HG03175 (cell line): ENCODE measurements around the gene EXOC2.
"Not testable (repeated sequence)": the region's sequence is repeated elsewhere in the genome, so short reads cannot be mapped to it uniquely, and the experiment has no call there.

ENCODE experiments used
- ATAC-seq: cut with Tn5 transposase; IDR thresholded peaks from one replicate; pipeline ENCODE4 v1.9.1; 2021; ENCODE audit warnings: mild to moderate bottlenecking, moderate library complexity; ENCODE audit not compliant: unreplicated experiment

EXOC2 gene

DNA sequence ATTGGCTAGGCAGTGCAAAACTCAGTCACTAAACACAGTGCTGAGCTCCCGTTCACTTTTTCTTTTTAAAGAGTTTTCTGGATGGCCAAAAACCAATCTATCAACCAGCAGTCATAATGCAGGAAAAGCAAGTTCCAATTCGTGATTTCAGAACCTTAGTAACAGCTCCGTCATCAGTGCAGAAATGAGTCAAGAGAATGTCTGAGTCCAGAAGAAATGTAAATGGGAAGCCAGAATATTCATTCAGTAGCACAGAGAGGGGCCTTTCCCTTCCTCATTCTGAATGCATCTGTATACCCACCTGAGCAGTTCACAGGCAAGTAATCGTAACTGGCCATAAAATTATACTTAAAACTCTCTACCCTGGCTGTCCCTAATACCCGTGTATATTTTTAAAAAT, 56.5 kb downstream of the EXOC2 start:
- no peak for ATAC-seq

DNA sequence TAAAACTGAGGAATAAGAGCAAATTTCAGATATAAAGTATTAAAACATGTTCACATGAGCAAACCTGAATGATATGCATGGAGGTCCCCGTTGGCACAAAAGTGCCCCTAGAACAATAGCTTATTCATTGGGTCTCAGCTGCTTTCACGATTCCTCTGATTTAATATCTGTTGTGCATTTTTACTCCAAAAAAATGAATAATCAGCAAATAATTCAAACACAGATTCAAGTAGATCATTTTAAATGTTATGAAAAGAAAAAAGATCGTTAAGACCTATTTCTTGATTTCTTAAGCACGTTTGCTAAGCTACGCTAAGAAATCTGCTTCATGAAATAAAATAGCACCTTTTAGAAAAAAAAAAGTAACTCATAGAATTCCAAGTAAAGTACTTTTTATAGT, 57.7 kb downstream of the EXOC2 start:
- ATAC-seq = no peak

DNA sequence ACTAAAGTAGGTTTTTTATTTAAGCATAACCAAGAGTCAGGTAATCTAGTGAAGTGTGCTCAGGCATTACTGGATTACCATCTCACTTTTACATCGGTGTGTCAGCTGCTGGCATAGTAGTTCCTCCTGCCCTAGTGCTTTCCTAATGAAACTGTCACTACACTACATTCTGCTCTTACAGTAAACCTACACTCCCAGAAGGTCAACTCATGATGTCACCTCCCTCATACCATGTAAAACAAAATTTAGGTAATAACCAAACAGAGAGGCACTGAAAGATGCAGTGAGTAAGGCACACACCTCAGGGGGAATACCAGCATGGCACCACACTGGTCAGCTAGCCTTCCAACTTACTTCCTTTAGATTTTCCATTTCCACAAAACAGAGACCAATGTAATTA, 59.3 kb downstream of the EXOC2 start:
- no peak for ATAC-seq

DNA sequence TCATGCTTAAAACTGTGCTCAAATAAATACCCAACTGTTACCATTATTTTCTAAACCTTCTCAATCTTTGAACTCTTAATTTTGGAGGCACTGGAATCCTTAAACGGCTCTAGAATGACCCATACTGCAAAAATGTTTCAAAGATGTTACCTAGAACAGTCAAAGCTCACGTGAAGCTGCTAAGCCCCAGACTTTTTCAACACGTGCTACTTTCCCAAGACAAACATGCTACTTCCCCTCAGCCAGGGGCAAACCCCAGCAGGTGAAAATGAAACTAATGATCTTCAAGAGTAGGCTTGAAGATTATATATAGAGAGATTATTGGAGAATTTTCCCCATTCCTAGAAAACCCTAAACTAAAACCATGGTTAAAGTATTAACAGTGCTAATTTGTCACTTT, 64.2 kb downstream of the EXOC2 start:
- ATAC-seq = no peak

DNA sequence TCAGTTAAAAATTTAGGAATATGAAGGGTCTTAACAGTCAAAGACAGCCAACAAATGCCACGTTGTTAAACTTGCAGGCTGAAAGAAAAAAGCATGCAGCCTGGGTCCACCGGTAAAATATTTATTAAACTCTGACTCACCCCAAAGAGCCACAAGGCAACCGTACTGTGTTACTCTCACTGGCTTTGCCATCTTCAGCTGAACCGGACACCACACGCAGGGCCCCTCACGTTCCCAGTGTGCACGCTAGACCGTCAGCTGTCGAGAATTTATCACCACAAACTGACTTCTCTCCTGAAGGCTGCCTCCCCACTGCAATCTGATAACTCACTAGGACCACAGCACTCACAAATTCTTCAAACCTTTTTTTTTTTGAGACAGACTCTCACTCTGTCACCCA, 66.7 kb downstream of the EXOC2 start:
- ATAC-seq = no peak

DNA sequence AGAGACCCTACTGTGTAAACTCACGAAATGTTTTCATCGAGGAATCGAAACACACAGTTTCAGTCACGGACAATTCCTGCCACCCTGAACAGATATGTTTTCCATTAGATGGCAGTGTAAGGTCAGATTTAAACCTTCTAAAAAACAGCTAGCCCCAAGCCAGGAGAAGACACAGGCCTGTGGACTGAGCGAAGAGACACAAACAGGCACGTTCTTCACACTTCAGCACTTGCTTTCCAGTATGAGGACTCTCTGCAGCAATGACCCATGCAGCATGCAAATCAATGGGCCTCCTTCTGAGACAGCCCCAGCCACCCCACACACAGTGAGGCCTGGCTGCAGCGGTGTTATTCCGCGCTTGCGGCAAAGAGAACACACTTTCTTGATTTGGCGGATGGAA, 68.0 kb downstream of the EXOC2 start:
- no peak for ATAC-seq

DNA sequence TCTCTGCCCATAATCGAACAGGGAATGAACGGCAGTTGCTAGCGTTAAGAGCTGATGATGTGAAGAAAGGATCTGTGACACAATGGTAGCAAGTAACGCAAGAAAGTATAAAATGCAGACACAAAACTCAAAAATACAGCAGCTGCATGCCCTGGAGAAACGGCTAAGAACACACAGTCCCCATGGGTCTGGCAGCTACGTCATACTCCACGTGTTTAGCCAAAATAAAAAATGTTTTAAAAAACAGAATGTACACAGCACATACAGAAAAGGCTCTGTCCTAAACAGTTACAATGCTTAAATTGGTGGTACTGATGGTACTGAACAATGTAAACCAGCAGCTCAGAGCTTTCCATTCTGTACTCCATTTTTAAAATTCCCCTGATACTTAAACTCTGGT, 70.5 kb downstream of the EXOC2 start:
- ATAC-seq = no peak

DNA sequence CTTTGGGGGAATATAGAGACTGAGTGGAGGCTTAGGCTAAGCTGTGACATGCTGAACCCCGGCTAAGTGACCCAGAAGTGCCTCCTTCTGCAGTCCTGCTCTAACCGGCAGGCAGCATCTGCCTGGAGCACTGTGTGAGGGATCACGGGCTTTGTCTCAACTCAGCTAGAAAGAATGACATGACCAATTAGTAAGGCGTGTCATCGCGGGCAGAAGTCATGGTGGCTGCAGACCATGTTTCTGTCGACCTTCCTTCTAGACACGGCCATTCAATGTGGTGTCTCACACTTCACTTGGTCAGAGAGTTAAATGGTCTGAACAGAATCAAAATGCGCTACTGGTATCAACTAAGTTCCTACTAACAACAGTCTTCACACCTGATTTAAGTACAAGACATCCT, 71.0 kb downstream of the EXOC2 start:
- no peak for ATAC-seq

DNA sequence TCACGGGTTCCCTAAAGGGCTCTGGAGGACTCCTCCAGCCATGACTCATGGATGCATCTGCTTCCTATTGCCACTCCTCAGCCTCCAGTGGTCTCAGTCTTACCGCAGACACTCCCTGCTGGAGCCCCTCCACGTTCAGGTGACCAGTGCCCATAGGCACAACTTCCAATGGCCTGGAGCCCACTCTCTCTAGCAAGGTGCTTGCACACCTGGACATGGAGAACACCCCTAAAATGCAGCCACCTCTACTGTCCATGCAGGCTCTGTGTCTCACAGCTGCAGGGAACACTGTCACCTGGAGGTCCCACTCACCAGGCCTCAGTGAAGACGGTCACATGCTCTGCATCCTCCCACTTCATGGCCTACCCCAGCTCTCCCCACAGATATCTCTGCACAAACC, 72.0 kb downstream of the EXOC2 start:
- no peak for ATAC-seq

DNA sequence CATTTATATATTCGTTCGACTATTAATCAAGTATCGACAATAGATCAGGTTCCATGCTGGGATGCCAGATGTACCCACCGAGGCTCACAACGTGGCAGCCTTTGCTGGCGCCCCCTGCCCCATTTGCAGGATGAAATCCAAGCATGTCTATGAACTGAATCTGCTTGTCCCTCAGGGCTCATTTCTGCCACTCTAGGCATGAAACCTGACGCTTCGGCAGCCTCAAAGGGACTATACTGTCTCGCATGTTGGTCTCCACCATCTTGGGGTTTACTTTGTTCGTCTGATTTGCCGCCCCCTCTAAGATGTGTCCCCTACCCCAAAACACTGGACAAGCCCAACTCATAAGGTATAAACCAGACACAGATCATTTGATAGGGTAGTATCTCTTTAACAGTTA, 72.8 kb downstream of the EXOC2 start:
- no peak for ATAC-seq

DNA sequence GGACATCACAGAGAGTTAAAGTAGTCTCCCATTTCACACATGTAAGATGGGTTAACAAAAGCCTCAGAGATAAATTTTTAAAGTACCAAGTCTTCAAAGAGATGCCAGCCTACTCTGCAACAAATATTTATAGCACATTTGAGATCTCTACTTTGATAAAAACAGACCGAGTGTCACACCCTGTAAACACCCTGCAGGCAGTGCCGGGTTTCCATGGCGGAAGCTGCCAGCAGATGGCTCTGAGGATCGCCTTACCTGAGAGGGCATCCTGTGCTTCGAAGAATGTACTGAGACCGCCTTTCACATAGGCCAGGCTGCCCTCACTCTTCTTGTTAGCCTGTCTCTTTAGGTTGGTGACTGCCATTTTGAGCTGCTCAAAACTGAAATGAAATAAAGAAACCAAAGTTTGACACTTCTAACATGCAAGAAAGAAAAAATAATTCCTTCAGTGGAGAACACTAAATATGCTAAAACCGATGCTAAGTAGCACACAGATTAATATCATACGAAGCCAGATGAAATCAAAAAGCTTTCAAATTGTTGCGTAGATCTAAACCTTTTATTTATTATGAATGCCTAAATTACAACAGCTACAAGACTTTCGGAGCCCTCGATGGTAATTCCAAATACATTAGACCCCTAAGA, 75.4 kb downstream of the EXOC2 start:
- no peak for ATAC-seq

DNA sequence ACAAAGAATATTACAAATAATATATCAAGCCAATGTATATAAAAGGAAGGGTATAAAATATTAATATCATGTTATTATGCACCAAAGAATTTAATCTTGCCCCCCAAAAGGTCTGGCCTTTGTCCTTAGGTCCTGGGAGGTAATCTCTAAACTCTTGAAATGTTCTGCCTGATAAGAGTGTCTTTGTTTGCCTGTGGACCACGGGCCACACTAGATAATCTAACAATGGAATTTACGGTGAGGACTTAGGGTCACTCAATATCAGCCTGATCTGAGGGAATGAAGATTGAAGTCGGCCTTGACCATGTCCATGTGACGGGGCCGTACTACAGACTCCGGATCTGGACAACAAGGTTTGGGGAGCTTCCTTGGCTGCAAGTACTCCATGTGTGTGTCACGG, 79.0 kb downstream of the EXOC2 start:
- no peak for ATAC-seq

DNA sequence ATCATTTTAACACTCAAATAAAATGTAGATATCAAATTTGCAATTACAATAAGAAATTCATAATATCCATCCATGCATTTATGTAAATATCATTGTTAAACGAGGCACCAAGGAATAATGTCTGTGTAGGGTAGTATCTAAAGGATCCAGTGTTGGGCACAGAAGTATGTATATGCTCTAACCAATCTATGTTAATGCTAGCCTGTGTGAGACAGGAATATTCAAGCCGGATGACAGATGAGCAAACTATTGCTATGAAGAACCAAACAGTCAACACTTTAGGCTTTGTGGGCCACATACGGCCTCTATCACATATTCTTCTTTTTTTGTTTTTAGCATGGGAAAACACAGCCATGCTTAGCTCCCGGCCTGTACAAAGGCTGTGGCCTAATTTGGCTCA, 81.0 kb downstream of the EXOC2 start:
- no peak for ATAC-seq

DNA sequence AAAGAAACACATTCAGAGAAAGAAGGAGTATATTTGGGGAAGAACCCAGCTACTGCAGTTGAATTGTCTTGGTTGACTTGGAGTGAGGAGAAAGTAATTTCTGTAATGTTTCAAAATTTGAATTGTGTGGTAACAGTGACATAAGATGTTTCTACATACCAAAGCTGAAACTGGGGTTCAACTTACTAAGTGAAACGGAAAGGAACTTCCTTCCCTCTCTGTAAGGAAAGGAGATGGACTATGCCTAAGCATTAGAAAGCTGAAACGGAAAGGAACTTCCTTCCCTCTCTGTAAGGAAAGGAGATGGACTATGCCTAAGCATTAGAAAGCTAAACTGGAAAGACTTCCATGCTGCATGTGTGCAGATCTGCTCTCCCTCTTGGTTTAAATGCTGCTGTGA, 82.1 kb downstream of the EXOC2 start:
- ATAC-seq = no peak

DNA sequence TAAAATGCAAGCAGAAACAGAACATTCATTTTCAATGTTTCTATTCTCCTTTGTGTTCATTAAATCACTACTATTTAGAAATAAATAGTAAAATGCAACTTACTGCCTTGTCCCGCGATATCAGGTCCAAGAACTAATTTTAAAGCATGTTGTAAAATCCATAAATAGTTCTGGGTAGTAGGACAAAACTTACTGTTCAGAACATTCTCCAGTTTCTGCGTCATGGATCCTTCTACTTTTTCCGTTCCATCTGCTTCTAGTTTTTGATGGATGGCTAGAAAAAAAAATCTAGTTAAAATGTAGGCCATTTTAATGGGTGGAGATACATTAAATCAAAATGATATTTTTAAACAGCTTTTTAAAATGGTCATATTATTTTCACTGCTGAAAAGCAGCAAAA, 83.0 kb downstream of the EXOC2 start:
- no peak for ATAC-seq

DNA sequence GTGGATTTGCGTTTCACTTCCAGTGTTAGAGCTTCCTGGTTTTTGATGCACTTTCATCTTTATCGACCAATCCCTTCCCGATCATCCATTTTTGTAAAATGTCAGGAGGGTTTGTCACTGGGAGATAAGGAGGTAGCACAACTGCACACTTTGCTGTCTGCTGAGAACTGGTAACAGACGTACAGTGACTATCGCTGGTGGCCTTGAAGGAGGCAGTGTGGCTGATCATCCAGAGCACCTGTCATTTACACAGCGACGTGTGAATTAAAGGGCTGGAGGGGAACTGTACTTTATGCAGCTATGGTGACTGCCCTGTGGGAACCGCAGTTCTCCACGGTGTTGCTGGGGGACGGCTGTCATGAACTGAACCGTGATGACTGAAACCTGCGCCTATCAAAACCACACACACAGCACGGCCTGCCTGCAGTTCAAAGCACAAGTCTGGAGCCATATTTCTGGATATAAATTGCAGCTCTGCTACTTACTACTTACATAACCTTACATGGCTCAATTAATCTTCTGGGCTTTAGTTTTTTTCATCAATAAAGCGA, 86.0 kb downstream of the EXOC2 start:
- no peak for ATAC-seq

DNA sequence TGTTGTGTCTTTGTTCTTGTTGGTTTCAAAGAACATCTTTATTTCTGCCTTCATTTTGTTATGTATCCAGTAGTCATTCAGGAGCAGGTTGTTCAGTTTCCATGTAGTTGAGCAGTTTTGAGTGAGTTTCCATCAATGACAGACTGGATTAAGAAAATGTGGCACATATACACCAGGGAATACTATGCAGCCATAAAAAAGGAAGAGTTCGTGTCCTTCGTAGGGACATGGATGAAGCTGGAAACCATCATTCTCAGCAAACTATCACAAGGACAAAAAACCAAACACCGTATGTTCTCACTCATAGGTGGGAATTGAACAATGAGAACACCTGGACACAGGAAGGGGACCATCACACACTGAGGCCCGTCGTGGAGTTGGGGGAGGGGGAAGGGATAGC, 87.0 kb downstream of the EXOC2 start:
- ATAC-seq = not testable (repeated sequence)

DNA sequence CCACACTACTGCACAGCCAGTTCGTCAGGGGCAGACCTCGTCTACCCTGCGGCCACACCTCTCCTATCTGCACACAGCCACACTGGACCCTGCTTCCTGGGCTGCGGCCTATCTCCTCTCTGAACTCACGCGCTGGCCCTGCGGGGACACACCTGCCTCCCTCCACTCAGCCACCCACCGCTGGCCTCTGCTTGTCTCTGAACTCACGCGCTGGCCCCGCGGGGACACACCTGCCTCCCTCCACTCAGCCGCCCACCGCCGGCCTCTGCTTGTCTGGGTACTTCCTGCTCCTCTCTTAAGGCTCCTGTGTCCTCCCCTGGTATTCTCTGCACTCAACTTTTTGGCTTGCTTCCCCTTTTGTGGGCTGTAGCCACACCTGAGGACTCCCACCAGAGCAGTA, 88.4 kb downstream of the EXOC2 start:
- no peak for ATAC-seq

DNA sequence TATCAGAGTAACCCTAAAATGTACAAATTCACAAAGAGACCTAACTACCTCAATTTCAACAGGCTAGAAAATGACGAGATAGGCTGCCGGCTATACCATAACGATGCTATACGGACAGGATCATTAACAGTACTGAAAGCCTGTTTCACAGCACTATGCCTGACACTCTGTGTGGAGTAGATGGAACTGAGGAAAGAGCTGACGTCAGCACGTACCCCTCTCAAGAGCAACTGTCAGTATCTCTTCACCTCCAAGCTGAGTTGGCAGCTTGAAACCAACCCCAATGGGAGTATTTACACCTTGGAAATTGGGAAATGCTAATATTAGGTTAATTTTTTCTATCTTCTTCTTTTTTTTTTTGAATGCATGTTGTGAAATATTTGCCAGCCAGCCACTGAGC, 89.7 kb downstream of the EXOC2 start:
- ATAC-seq = no peak

DNA sequence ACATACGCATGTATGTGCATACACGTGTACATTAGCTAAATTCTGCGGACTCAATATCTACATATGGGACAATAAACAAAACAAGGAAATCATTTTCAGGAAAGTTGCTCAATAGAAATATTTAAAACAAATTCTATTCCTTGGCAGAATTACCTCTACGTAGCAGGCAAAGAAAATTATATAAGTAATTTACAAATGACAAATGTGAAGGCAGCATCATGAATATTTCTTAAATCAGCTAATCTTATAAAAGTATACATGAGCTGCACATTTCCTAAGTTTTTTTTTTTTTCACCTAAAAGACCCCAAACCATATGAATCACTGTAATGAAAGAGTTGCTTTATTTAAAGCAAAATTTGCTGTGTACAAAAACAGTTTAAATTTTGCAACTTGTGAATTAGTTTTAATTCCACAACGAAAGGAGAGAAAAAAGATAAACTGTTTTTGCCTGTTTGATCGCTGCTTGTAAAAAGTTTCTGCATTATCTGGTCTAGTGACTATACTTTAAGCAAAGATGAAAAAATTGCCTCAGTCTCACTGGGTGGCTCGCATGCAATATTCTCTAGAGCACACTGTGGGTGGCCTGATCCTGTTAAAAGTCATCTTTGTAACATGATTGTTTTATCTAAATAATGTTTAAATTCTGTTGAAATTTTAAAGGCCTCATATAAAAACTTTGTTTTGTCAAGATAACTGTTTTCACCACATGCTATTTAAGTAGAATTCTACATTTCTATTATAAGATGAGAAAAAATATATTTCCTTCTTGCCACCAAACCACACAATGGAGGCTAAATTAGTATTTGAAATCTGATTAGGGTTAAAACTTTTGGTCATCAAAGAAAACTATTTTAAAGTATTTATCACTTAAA, 93.1 kb downstream of the EXOC2 start:
- ATAC-seq = no peak

DNA sequence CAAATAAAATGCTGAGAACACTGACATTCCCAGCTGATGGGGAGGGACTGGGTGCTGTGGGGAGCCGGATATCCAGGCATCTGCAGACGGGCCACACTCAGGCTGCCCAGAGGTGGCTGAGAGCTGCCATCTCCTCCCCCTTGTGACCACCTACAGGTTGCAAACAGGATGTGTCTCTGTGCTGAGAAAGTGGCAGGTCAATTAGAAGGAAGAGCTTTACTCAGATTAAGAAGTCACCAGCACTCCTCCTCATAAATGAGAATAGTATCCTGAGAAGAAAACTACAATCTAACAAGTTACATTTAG, 99.1 kb downstream of the EXOC2 start:
- ATAC-seq = no peak

DNA sequence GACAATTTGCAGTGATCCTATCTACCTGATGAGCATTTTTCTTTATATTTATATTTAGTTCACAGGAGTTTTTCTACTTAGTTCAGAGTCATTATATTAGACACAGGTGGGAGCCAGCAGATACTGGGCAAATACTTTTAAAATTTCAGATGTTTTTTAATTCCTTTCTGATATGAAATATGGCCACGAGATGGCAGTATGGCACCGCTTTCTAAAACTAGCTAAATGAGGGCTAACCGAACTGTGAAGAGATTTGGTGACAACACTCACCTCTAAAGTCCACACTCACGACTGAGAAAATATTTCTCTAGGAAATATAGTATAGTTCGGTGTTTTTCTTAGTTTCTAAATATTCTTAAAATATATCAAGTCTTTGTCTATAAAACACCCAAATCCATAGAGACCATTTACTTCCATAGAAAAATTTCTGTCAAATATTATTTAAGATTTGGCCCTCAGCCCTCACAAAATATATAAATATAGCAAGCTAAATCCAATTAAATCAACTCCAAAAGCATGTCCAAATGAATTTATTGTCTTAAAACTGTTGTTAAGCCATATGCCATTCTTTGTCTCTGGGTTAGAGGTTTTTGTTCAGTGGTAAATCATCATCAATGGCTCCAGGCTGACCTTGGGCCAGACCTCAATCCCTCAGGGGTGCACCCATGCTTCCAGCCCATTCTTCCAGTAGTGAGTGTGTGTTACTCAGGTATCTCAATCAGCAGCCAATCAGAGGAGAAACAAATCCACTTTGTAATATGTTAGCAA, 99.6 kb downstream of the EXOC2 start:
- ATAC-seq = no peak
